LNCaP clone FGC (cell line): ENCODE measurements around the gene CD3E.

ENCODE experiments used
- DNase-seq: peaks from one replicate; pipeline ENCODE4 v3.0.0-alpha.2; 2011; ENCODE audit warnings: low read depth
- H3K4me3 ChIP-seq: 2 replicates; pipeline ENCODE4 v1.5.1; 2011; ENCODE audit warnings: mild to moderate bottlenecking, low read depth, low read length, control low read depth
- CTCF ChIP-seq: IDR thresholded peaks from 2 replicates; pipeline ENCODE4 v1.5.1; 2012; ENCODE audit warnings: mild to moderate bottlenecking; ENCODE audit not compliant: control insufficient read depth, insufficient read depth; ENCODE audit errors: extremely low read depth

CD3E gene

GRCh38 chr11:118289401-118289800, 15.1 kb upstream of the CD3E start:
- no peak for TF ChIP-seq CTCF
- no peak overlapping the region for H3K4me3 ChIP-seq
- no peak for DNase-seq

GRCh38 chr11:118290923-118291322, 13.6 kb upstream of the CD3E start:
- TF ChIP-seq CTCF: peak; percentile 56
- H3K4me3 ChIP-seq: no peak overlapping the region
- no peak for DNase-seq

GRCh38 chr11:118291477-118292135, 12.9 kb upstream of the CD3E start:
- no peak for DNase-seq
- no peak overlapping the region for H3K4me3 ChIP-seq
- TF ChIP-seq CTCF: no peak

- H3K4me3 ChIP-seq: no peak overlapping the region
- no peak for DNase-seq
- TF ChIP-seq CTCF: no peak
Observed at GRCh38 chr11:118294053-118294452, 10.5 kb upstream of the CD3E start.

- no peak for TF ChIP-seq CTCF
- no peak for DNase-seq
- no peak overlapping the region for H3K4me3 ChIP-seq
Observed at GRCh38 chr11:118295199-118295598, 9.3 kb upstream of the CD3E start.

- DNase-seq: no peak
- peak; percentile 75 for TF ChIP-seq CTCF
Observed at GRCh38 chr11:118295815-118296454, 8.6 kb upstream of the CD3E start.

More at GRCh38 chr11:118295815-118296454, 8.6 kb upstream of the CD3E start:
- no peak overlapping the region for H3K4me3 ChIP-seq
